Activated CD4-positive, alpha-beta T cell treated with anti-CD3 and anti-CD28 coated beads, Interleukin-2, amount 50 U/mL, for 16 hours (primary cell): ENCODE results near the gene CC2D1B.

ENCODE experiments used
- DNase-seq: peaks from one replicate; pipeline ENCODE4 v3.0.0-alpha.2; 2020

The CC2D1B gene

DNA sequence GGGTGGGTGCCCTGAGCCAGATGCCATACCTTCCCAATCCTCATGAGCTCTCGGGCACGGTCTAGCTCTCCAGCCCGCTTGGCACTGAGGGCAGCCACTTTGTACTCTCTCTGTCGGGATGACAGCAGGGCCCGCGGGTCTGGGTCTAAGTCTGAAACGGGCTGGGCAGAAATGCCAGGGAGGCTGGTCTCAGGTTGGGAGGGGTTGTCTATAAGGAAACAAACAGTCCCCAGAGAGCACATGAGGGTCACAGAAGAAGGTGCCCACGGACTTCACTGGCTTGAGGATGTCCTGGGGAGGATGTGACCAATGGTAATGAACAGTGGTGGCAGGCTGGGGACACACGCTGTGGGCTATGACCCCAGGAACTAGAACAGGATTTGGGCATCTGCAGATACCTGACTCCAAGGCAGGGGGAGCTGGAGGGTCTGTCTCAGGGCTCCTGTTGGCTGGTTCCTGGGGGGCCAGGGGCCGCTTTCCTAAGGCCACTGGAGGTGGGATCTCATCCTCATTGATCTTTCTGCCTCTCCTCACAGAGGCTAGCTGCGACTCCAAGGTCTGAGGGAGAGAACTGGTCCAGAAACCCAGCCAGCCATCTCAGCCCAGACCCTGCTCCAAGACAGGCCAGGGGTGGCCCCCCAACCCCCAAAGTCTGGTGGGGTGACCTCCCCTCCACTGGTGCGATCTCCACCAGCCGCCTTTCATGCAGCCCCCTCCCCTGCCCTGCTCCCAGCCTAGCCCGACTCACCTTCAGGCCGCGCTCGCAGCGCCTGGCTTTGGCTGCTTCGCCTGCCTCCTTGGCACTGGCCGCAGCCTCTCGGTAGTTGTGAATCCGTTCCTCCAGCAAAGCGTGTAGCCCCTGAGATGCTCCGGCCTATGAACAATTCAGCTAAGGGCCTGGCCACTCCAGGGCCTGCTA is 6.1 kb downstream of the CC2D1B start:
- no peak for DNase-seq

DNA sequence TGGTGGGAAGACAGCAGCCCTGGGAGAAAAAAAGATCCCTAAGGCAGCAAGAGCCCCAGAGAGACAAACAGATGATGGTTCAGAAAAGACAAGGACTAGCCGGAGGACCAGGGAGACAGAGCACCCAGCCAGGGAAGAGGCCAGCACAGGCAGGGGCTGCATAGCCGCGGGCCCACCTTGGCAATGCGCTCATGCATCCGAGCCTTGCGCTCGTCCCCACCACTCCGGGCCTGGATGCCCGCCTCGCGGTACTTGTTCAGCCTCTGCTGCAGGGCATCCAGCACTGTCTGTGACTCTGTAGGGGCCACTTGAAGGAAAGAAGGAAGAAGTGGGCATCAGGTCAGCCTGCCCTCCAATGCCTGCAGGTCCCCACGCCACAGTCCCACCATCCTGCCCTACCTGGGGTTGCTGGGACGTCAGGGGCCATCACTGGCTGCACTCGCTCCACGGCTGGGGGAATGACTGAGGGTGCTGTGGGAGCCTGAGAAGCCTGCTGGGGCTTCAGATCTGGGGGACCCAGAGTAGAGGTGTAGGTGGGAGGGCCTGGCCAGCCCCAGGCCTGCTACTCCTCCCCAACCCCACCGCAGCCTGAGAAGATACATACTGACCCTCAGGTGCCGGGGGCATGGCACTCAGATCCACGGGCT is 7.0 kb downstream of the CC2D1B start:
- no peak for DNase-seq

GRCh38 chr1:52357397-52357796 is 8.6 kb downstream of the CC2D1B start:
- DNase-seq = no peak

GRCh38 chr1:52356818-52357355 is 9.1 kb downstream of the CC2D1B start:
- DNase-seq = no peak

DNA sequence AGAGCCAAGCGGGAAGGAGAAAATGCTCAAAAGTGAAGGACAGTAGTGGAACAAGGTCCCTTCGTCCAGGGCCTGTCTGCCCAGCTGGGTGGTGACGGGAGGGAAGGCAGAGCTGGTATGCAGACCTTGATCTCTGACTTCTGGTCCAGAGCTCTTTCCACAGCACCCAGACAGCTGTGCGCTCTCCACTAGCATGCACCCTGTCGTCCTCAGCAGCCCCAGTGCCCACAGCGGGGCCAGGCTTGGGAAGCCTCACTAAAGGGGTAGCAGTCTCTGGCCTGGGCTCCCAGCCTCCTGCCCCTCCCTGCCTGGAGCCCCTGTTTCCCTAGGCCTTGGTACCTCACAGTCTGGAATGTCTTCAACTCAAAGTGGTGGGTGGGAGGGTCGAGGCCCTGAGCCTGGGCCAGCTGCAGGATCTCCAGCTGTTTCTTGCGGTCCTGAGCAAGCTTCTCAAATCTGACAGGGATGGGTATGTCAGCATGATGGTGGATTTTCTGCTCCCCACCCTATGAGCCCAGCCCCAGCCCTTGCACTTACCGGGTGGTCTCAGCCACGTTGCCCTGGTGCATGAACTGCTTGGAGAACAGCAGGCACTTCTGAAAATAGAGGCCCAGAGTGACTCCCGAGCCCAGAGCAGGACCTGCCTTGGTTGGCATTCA is 10.0 kb downstream of the CC2D1B start:
- no peak for DNase-seq

GRCh38 chr1:52355436-52355835 is 10.6 kb downstream of the CC2D1B start:
- no peak for DNase-seq

DNA sequence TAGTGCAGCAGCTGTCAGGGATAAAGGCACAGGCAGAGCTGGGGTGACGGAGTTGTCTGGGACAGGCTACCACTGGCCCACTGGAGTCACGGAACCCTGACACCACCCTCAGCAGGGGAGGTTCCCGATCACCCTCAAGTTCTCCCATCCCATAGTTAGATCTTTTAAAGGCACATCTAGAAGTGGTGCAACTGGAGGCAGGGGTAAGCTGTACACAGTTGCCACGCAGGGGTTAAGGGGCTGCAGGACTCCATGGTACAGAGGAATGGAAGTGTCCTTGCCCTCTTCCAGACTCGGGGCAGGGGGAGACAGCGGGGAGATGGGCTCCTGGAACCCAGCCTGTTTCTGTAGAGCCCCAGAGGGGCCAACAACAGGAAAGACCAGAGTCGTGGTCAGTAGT is 13.3 kb downstream of the CC2D1B start:
- DNase-seq = no peak

DNA sequence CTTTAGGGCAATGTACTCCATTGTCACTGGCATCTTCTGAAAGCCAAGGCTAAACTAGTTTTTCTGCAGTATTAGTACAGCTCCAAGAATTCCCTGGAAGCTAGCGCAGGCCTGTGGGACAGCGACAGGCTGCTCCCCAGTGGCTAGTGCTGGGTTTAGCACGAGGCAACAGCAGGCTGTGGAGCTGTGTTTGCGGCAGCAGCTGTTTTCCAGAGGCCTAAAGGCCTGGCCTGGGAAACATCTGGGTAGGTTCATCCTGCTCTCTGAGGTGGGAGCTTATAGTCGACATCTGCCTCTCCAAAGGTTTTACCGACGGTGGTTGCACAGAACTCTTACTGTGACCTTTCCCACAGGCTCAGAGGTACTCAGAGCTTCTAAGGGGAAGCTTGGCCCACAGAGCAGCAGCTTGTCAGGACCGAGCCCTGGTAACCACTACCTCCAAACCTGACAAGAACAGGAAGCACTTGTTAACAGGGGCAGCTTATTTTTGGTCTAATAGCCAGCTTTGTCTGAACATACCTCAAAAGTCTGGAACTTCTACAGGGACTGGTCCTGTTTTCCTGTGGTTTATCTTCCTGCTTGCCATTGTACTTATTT is 17.2 kb downstream of the CC2D1B start:
- DNase-seq = no peak

- DNase-seq = no peak
These were observed 19.4 kb downstream of the CC2D1B start for GRCh38 chr1:52346653-52347052.

DNA sequence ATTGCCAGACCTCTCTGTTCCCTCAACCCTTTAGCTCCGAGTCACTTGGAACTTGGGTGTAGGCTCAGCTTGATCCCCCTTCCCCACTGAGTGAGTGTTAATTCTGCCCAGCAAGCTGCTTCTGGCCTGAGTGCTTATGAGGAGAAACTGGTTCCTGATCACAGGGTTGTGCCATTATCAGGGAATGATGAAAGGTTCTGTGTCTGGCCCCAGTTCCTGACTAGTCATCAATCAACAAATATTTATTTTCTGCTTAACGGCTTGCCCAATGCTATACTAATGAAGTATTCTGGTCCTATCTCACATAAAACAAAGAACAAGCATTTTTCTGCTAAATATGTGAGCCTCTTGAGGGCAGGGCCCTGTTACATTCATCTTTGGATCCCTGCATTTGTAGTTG is 20.8 kb downstream of the CC2D1B start:
- DNase-seq = no peak

DNA sequence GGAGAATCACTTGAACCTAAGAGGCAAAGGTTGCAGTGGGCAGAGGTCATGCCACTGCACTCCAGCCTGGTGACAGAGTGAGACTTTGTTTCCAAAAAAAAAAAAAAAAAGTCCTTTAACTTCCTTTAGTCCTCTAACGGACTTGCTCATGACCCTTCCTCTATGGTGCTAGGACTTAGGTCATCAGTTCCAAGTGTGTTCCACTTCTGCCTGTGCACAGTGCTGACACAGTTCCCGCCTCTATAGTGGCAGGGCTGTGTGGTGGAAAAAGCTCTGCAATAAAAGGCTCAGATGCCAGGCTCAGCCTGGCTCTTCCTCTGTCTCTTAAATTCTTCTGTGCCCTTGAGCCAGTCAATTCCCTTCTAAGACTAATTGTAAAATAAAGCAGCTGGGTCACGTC is 22.0 kb downstream of the CC2D1B start:
- no peak for DNase-seq

GRCh38 chr1:52341655-52342260 is 24.2 kb downstream of the CC2D1B start:
- DNase-seq = no peak

DNA sequence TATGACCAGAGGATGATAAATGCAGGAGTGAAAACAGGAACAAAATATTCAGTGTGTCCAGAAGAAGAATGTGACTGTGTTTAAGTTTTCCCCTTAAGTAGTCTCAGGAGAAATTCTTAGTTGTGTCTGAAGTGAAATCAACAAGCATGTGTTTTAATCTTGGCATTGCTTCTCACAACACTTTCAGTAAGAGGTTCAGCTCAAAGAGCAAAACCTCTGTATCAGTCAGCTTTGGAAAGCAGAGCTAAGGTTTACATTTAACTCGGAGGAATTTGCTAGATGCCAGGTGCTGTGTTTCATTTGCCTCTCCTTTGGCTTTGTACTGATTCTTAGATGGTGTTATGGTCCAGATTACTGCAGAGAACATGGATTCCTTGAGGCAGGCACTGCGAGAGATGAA is 28.6 kb downstream of the CC2D1B start:
- DNase-seq = no peak

DNA sequence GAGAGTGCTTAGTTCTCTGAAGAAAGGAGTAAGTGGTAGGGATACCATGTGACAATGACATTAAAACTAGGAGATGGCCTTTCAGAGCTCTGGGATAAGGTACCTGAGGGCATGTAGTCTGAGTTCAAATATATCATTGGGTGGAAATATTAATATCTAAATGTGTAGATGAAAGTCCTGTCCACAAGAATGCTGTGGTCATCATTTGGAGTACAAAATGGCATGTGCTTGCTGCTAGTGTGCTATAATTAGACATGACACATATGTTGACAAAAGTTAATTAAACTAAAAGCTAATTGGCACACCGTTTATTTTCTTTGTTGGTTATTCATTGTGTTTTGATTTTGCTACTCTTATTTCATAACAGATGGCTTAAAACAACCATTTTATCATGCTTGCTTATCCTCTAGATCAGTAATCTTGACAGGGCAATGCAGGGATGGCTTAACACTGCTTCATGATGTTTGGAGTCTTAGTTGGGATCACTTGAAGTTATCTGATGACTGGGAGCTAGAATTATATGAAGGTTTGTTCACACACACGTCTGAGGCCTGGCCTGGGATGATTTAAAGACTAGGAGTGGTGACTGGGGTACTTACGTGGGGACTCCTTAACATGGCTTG is 31.0 kb downstream of the CC2D1B start:
- DNase-seq = no peak

GRCh38 chr1:52332411-52332810 is 33.6 kb downstream of the CC2D1B start:
- no peak for DNase-seq

GRCh38 chr1:52328615-52329014 is 37.4 kb downstream of the CC2D1B start:
- DNase-seq = no peak

GRCh38 chr1:52325786-52326185 is 40.2 kb downstream of the CC2D1B start:
- DNase-seq = no peak

DNA sequence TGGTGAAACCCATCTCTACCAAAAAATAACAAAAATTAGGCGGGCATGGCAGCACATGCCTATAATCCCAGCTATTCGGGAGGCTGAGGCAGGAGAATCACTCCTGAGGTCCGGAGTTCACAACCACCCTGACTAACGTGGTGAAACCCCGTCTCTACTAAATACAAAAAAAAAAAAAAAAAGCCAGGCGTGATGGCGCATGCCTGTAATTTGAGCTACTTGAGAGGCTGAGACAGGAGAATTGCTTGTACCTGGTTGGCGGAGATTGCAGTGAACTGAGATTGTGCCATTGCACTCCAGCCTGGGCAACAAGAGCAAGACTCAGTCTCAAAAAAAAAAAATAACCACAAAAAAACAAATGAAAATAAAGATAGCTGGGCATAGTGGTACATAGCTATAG is 42.3 kb downstream of the CC2D1B start:
- no peak for DNase-seq

DNA sequence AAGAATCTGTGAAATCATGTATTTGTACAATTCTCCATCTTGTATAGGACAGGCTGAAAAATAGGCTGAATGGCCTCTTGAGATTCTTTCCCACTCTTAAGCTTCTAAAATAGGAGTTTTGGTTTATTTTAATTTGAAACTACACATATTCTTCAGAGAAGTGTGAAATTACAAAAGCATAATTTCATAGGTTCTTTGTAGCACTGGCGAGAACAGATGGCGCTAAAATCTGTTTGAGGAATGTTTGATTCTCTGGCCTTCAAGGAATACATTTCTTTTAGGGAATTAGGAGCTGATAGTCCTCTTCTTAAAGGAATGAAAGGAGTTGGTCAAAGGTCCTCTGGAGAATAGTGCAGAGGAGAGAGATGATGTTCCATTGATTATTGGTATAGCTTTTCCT is 44.9 kb downstream of the CC2D1B start:
- no peak for DNase-seq

DNA sequence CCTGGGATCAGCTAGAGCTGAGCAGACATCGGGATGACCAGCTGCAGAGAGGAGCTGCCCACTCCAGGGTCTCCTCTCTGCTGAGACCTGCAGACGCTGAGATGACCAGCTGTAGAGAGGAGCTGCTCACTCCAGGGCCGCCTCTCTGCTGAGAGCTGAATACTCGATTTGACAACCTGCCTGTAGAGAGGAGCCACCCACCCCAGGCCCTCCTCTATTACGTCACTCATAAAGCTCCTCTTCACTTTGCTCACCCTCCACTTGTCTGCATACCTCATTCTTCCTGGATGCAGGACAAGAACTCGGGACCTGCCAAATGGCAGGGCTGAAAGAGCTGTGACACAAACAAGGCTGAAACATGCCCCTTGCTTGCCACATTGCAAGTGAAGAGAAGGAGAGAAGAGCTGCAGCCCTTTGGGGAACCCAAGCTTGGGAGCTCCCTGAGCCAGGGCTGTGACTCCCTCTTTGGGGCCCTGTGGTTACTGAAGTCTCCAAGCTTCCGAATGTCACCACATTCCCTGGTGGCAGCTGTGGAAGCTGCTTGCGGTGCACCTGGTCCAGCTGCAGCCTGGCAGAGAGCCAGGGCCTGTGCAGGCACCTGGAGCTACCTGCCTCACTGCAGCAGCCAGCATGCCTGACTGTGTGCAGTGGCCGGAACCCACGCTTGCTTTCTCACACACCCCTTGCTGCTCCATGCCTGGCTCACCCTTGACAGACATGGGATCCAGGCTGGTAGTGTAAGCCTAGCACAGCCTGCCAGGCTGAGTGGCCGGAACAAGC is 59.6 kb downstream of the CC2D1B start:
- no peak for DNase-seq

GRCh38 chr1:52305417-52306226 is 60.4 kb downstream of the CC2D1B start:
- DNase-seq = no peak
